Thyroid gland (tissue), 4 donors: ENCODE measurements around the gene CCDC88A.

Experiments
- CTCF ChIP-seq, 6 experiments: fragments of 200-600 bp in 3 of 6; fragments of 450-650 bp in 3 of 6; sonication (generic) in 3 of 6; IDR thresholded peaks; one replicate each; pipeline ENCODE4 v1.5.1; 2016 to 2019; ENCODE audit warnings: antibody characterized with exemption in 6 of 6, mild to moderate bottlenecking in 2 of 6, inconsistent platforms in 1 of 6, moderate library complexity in 1 of 6
- POLR2A ChIP-seq, 2 donors: fragments of 450-650 bp; IDR thresholded peaks; one replicate each; pipeline ENCODE4 v1.6.1; 2017; ENCODE audit warnings: antibody characterized with exemption in 2 of 2, mild to moderate bottlenecking in 2 of 2, moderate library complexity in 1 of 2

- TF ChIP-seq CTCF (IDR thresholded peaks at IDR 0.05) (no peak), POLR2A (IDR thresholded peaks at IDR 0.05) (no peak)
Observed at GRCh38 chr2:55401124-55401523, 18.5 kb downstream of the CCDC88A start.
